NB4 (cell line): ENCODE data around the gene NBR1.
"Not testable (repeated sequence)": the region's sequence is repeated elsewhere in the genome, so short reads cannot be mapped to it uniquely, and the experiment has no call there.

Experiments used
- DNase-seq: peaks from one replicate; pipeline ENCODE4 v3.0.0; 2010; ENCODE audit warnings: low read depth
- H3K4me3 ChIP-seq: one replicate; pipeline ENCODE4 v1.5.1; 2011; ENCODE audit warnings: mild to moderate bottlenecking, low read depth, low read length, moderate library complexity

The NBR1 gene

DNA sequence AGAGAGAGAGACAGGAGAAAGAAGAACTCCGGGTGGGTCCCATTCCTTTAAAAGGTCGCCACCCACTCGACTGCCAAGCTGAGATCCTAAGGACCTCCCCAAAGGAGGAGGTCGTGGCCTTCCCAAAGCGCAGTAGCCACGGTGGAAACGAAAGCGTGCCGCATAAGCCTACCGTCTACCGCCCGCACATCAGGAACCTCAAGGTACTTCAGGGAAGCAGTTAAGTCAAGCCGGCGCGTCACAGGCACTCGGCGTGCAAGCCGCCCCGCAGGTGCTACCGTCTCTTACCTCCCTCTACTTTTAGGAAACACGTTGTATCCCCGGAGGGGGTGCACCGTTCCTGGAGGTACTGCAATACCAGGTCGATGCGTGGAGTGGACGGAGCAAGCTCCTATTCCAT lies 68.6 kb downstream of the NBR1 start:
- DNase-seq, H3K4me3 ChIP-seq: not testable (repeated sequence)

DNA sequence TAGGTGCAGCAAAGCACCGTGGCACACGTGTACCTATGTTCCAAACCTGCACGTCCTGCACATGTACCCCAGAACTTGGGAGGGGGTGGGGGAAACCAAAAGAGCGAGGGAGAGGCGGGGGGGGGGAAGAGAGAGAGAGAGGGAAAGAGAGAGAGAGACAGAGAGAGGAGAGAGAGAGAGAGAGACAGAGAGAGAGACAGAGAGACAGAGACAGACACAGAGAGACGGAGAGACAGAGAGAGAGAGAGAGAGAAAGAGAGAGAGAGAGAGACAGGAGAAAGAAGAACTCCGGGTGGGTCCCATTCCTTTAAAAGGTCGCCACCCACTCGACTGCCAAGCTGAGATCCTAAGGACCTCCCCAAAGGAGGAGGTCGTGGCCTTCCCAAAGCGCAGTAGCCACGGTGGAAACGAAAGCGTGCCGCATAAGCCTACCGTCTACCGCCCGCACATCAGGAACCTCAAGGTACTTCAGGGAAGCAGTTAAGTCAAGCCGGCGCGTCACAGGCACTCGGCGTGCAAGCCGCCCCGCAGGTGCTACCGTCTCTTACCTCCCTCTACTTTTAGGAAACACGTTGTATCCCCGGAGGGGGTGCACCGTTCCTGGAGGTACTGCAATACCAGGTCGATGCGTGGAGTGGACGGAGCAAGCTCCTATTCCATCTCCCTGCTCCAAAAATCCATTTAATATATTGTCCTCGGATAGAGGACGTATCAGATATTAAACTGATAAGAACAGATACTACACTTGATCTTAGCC lies 69.8 kb downstream of the NBR1 start:
- H3K4me3 ChIP-seq, DNase-seq: not testable (repeated sequence)

DNA sequence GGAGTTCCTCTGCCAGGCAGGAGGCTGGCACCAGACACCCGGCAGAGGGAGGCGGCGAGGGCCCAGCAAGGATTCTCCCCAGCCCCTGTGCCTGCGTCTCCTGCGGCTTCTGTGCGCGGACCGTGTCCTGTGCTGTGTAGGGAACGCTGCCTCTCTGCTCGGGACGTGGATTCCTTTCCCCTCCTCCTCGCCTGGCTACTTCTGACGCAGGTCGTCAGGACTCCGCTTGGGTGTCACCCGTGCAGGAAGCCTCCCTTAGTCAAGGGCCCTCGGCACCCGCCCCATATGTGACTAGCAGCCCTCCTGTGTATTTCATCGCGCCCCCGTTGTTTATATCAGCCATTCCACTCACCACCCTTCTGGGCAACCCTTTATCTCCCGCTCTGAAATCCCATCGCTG lies 75.4 kb downstream of the NBR1 start:
- DNase-seq, H3K4me3 ChIP-seq: not testable (repeated sequence)
